Calu3 (cell line): Measurements from ENCODE around the gene NPAT. TPM values are rescaled to one million over a fixed set of nuclear protein-coding genes. Genes with fewer than 3 reads are reported as not detected.
A peak's percentile ranks its signal among the peaks of the same experiment; 100 is the strongest.
"Not testable (repeated sequence)": the region's sequence is repeated elsewhere in the genome, so short reads cannot be mapped to it uniquely, and the experiment has no call there.

Source experiments
- BruUV-seq: library from RNA; stranded (reverse); fragments of 400-500 nt; replicated peaks from 2 replicates; lab custom pipeline; 2021; lab: Mats Ljungman, UMichigan
- CTCF ChIA-PET: fragments of 300-600 bp; sonication (Branson Sonifier 250); formaldehyde crosslinking; loops from one replicate; lab custom pipeline; 2022; ENCODE audit warnings: antibody characterized with exemption; lab: Charles Lee
- DNase-seq: peaks from one replicate; pipeline ENCODE4 v3.0.0; 2022
- H3K27ac Mint-ChIP-seq: one replicate; pipeline ENCODE4 v1.8.0; 2022; ENCODE audit warnings: mixed read lengths; ENCODE audit not compliant: unreplicated experiment
- H3K27me3 Mint-ChIP-seq: one replicate; pipeline ENCODE4 v1.8.0; 2022; ENCODE audit warnings: mixed read lengths; ENCODE audit not compliant: unreplicated experiment
- H3K36me3 Mint-ChIP-seq: one replicate; pipeline ENCODE4 v1.8.0; 2022; ENCODE audit warnings: mild to moderate bottlenecking, moderate library complexity, mixed read lengths; ENCODE audit not compliant: insufficient read depth, unreplicated experiment
- H3K4me1 Mint-ChIP-seq: one replicate; pipeline ENCODE4 v1.8.0; 2022; ENCODE audit warnings: mild to moderate bottlenecking, low read depth, mixed read lengths; ENCODE audit not compliant: unreplicated experiment
- H3K4me3 Mint-ChIP-seq: one replicate; pipeline ENCODE4 v1.8.0; 2022; ENCODE audit warnings: mild to moderate bottlenecking, low read depth, moderate library complexity, mixed read lengths; ENCODE audit not compliant: unreplicated experiment
- H3K9me3 Mint-ChIP-seq: one replicate; pipeline ENCODE4 v1.8.0; 2022; ENCODE audit warnings: low read depth, mixed read lengths; ENCODE audit not compliant: unreplicated experiment
- CTCF ChIP-seq: fragments of 200-600 bp; IDR thresholded peaks from one replicate; pipeline ENCODE4 v1.8.0; 2022; ENCODE audit warnings: antibody characterized with exemption; ENCODE audit not compliant: unreplicated experiment
- intact Hi-C: fragments of 100-400 bp; cut with micrococcal nuclease; formaldehyde crosslinking; loops from one replicate; pipeline ENCODE4 v1.10.0; 2022; ENCODE audit not compliant: unreplicated experiment
- total RNA-seq: library from RNA; stranded (reverse); gene quantifications from 2 replicates; pipeline ENCODE4 v1.2.3, GENCODE V29; 2022

Gene NPAT
- total RNA-seq, 1 experiment from 2014 or later, result 11.5 TPM

DNA sequence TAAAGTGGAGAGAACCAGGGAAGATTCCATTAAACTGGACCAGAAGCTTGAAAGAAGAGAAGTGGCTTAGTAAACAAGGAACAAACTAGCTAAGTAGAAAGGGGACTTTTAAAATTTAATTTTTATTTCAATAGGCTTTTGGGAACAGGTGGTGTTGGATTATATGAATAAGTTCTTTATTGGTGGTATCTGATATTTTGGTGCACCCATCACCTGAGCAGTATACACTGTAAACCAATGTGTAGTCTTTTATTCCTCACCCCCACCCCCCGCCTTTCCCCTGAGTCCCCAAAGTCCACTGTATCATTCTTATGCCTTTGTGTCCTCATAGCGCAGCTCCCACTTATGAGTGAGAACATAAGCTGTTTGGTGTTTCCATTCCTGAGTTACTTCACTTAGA lies 93.7 kb downstream of the NPAT start:
- intact Hi-C loops, result no loop called here
- no TSS peak for BruUV-seq
- TF ChIP-seq CTCF, result no peak
- no peaks in the 10 kb centered on the region for H3K9me3 Mint-ChIP-seq
- H3K27ac Mint-ChIP-seq, result no peak overlapping the region
- no peaks in the 10 kb centered on the region for H3K27me3 Mint-ChIP-seq
- DNase-seq, result no peak
- peaks cover 10% of the 10 kb centered on the region for H3K4me1 Mint-ChIP-seq
- H3K4me3 Mint-ChIP-seq, result no peak overlapping the region
- CTCF ChIA-PET, result no interaction called here
- H3K36me3 Mint-ChIP-seq, result peaks cover 4% of the 10 kb centered on the region

- H3K27ac Mint-ChIP-seq, result no peak overlapping the region
- TF ChIP-seq CTCF, result no peak
- intact Hi-C loops, result no loop called here
- no peak for DNase-seq
- H3K9me3 Mint-ChIP-seq, result no peaks in the 10 kb centered on the region
- peaks cover 19% of the 10 kb centered on the region for H3K36me3 Mint-ChIP-seq
- no TSS peak for BruUV-seq
- H3K27me3 Mint-ChIP-seq, result no peaks in the 10 kb centered on the region
- CTCF ChIA-PET, result no interaction called here
- H3K4me1 Mint-ChIP-seq, result peaks cover 19% of the 10 kb centered on the region
- no peak overlapping the region for H3K4me3 Mint-ChIP-seq
These were observed 97.3 kb downstream of the NPAT start for GRCh38 chr11:108125096-108125495.

GRCh38 chr11:108122166-108122628 lies 100.2 kb downstream of the NPAT start:
- Mint-ChIP-seq H3K9me3 (no peaks in the 10 kb centered on the region), H3K36me3 (peaks cover 15% of the 10 kb centered on the region), H3K27me3 (no peaks in the 10 kb centered on the region), H3K4me3 (peak overlapping the region; percentile 82), H3K4me1 (peaks cover 19% of the 10 kb centered on the region), H3K27ac (peak overlapping the region; percentile 38)
- TF ChIP-seq CTCF, result no peak
- intact Hi-C loops, result no loop called here
- BruUV-seq, result no TSS peak
- CTCF ChIA-PET, result interaction anchor here (0.9 kb wide), 1 partner anchor 123 kb away, joined by 3 read pairs; no protein-coding TSS in a partner anchor
- no peak for DNase-seq

- CTCF ChIA-PET, result no interaction called here
- H3K4me3 Mint-ChIP-seq, result peak within 1 kb of the TSS; percentile 82
- peak; percentile 96 for DNase-seq
- peaks cover 19% of the 10 kb centered on the region for H3K4me1 Mint-ChIP-seq
- H3K27ac Mint-ChIP-seq, result peak within 1 kb of the TSS; percentile 38
- no peaks in the 10 kb centered on the region for H3K9me3 Mint-ChIP-seq
- H3K36me3 Mint-ChIP-seq, result peaks cover 15% of the 10 kb centered on the region
- H3K27me3 Mint-ChIP-seq, result no peaks in the 10 kb centered on the region
- intact Hi-C loops, result no loop called here
- no peak for TF ChIP-seq CTCF
- BruUV-seq, result no TSS peak
These were observed 100.9 kb downstream of the NPAT start, which contains the start of gene ACAT1 for GRCh38 chr11:108121274-108122155. ACAT1 (plus strand) TSS chr11:108121567; CDS start chr11:108121607, 40 bp downstream.

DNA sequence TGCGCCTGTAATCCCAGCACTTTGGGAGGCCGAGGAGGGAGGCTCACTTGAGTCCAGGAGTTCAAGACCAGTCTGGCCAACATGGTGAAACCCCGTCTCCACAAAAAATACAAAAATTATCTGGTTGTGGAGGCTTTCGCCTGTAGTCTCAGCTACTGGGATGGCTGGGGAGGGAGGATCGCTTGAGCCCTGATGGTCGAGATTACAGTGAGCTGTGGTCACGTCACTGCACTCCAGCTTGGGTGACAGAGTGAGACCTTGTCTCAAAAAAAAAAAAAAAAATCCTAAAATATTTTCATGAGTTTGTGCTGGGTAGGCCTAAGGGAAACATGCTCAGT lies 101.5 kb downstream of the NPAT start:
- CTCF ChIA-PET, H3K27ac Mint-ChIP-seq, H3K27me3 Mint-ChIP-seq, H3K9me3 Mint-ChIP-seq, BruUV-seq, DNase-seq, intact Hi-C loops: not testable (repeated sequence)
- Mint-ChIP-seq H3K4me1 (peaks cover 22% of the 10 kb centered on the region), H3K4me3 (peak overlapping the region; percentile 82), H3K36me3 (peaks cover 21% of the 10 kb centered on the region)
